CD14-positive monocyte (primary cell): Measurements from ENCODE around the gene XAB2. TPM values are rescaled to one million over a fixed set of nuclear protein-coding genes. Genes with fewer than 3 reads are reported as not detected.

Experiments
- DNase-seq, 3 donors: peaks; one replicate each; pipeline ENCODE4 v3.0.0-alpha.2; 2011 to 2022
- H2AFZ ChIP-seq: 2 replicates; pipeline ENCODE4 v1.6.0; 2012; ENCODE audit warnings: mild to moderate bottlenecking, low read depth, low read length, inconsistent platforms; ENCODE audit not compliant: insufficient read depth, poor library complexity, severe bottlenecking
- H3K27ac ChIP-seq, 2 donors: 1 replicate in 1 of 2; 2 replicates in 1 of 2; pipeline ENCODE4 v1.5.1; 2012 to 2013; ENCODE audit warnings: low read length in 2 of 2, control low read depth in 1 of 2, inconsistent platforms in 1 of 2, low read depth in 1 of 2, mild to moderate bottlenecking in 1 of 2
- H3K27me3 ChIP-seq, 2 donors: one replicate each; pipeline versions ENCODE4 v1.6.0 to v1.6.1; 2011 to 2013; ENCODE audit warnings: low read length in 2 of 2; ENCODE audit not compliant: control insufficient read depth in 2 of 2, insufficient read depth in 2 of 2
- H3K36me3 ChIP-seq, 2 donors: replicated peaks in 1 of 2; 1 replicate in 1 of 2; 2 replicates in 1 of 2; pipeline versions ENCODE4 v1.5.1 to v1.6.1; 2012 to 2013; ENCODE audit warnings: low read length in 2 of 2, control low read depth in 1 of 2, inconsistent platforms in 1 of 2, mild to moderate bottlenecking in 1 of 2; ENCODE audit not compliant: insufficient read depth in 2 of 2, control insufficient read depth in 1 of 2
- H3K4me1 ChIP-seq, 2 donors: 1 replicate in 1 of 2; 2 replicates in 1 of 2; pipeline versions ENCODE4 v1.5.1 to v1.6.1; 2012 to 2013; ENCODE audit warnings: low read length in 2 of 2, control low read depth in 1 of 2, inconsistent platforms in 1 of 2, mild to moderate bottlenecking in 1 of 2, moderate library complexity in 1 of 2; ENCODE audit not compliant: insufficient read depth in 2 of 2, control insufficient read depth in 1 of 2
- H3K4me2 ChIP-seq: replicated peaks from 2 replicates; pipeline ENCODE3; 2012; ENCODE audit warnings: low read length, moderate library complexity, mild to moderate bottlenecking; ENCODE audit not compliant: poor library complexity, severe bottlenecking; ENCODE audit errors: extremely low read depth
- H3K4me3 ChIP-seq, 3 experiments: fragments of 200-600 bp in 1 of 3; sonication (generic) in 1 of 3; replicated peaks in 1 of 3; 1 replicate in 2 of 3; 2 replicates in 1 of 3; pipeline ENCODE4 v1.5.1; 2011 to 2013; ENCODE audit warnings: low read length in 3 of 3, mild to moderate bottlenecking in 3 of 3, control low read depth in 2 of 3, low read depth in 2 of 3, inconsistent platforms in 1 of 3, moderate library complexity in 1 of 3
- H3K79me2 ChIP-seq: 2 replicates; pipeline ENCODE4 v1.6.0; 2012; ENCODE audit warnings: mild to moderate bottlenecking, control low read depth, inconsistent platforms, low read length, moderate library complexity; ENCODE audit not compliant: insufficient read depth
- H3K9ac ChIP-seq: 2 replicates; pipeline ENCODE4 v1.6.0; 2017; ENCODE audit warnings: low read length, mild to moderate bottlenecking; ENCODE audit not compliant: insufficient read depth, poor library complexity, severe bottlenecking
- H3K9me3 ChIP-seq, 2 donors: replicated peaks in 1 of 2; 1 replicate in 1 of 2; 2 replicates in 1 of 2; pipeline versions ENCODE4 v1.5.1 to v1.6.1; 2012 to 2013; ENCODE audit warnings: low read length in 2 of 2, control low read depth in 1 of 2; ENCODE audit not compliant: control insufficient read depth in 1 of 2, insufficient read depth in 1 of 2
- H4K20me1 ChIP-seq: 2 replicates; pipeline ENCODE4 v1.6.0; 2012; ENCODE audit warnings: mild to moderate bottlenecking, low read length, control low read depth, moderate library complexity; ENCODE audit not compliant: insufficient read depth
- H3K27ac Mint-ChIP-seq, 7 donors: one replicate each; pipeline ENCODE4 v1.8.0; 2020; ENCODE audit warnings: mild to moderate bottlenecking in 7 of 7, mixed read lengths in 7 of 7, moderate library complexity in 6 of 7, inconsistent platforms in 2 of 7
- H3K27me3 Mint-ChIP-seq, 3 donors: one replicate each; pipeline ENCODE4 v1.8.0; 2021 to 2022; ENCODE audit warnings: low read depth in 3 of 3, mild to moderate bottlenecking in 3 of 3, mixed read lengths in 3 of 3, moderate library complexity in 3 of 3, inconsistent platforms in 1 of 3
- H3K36me3 Mint-ChIP-seq, 2 donors: one replicate each; pipeline ENCODE4 v1.8.0; 2020; ENCODE audit warnings: mixed read lengths in 2 of 2, inconsistent platforms in 1 of 2, mild to moderate bottlenecking in 1 of 2
- H3K4me1 Mint-ChIP-seq: one replicate; pipeline ENCODE4 v1.8.0; 2020; ENCODE audit warnings: mild to moderate bottlenecking, mixed read lengths
- H3K4me3 Mint-ChIP-seq, 2 donors: one replicate each; pipeline ENCODE4 v1.8.0; 2020; ENCODE audit warnings: mild to moderate bottlenecking in 2 of 2, mixed read lengths in 2 of 2, moderate library complexity in 1 of 2
- H3K9me3 Mint-ChIP-seq, 7 donors: one replicate each; pipeline ENCODE4 v1.8.0; 2020 to 2022; ENCODE audit warnings: mixed read lengths in 7 of 7, mild to moderate bottlenecking in 6 of 7, moderate library complexity in 6 of 7, inconsistent platforms in 2 of 7
- CTCF ChIP-seq: fragments of 200-600 bp; IDR thresholded peaks from one replicate; pipeline ENCODE4 v1.8.0; 2022; ENCODE audit warnings: antibody characterized with exemption, mild to moderate bottlenecking
- WGBS: methylation state at CpG from one replicate; pipeline ENCODE4 v1.1.5; 2013; ENCODE audit warnings: missing lambda C conversion rate; ENCODE audit not compliant: insufficient coverage; 5-methylcytosine and 5-hydroxymethylcytosine counted together
- intact Hi-C, 2 donors: fragments of 100-400 bp; cut with micrococcal nuclease; formaldehyde crosslinking; loops; one replicate each; pipeline versions ENCODE4 v1.15.0 to v1.15.1; 2023
- polyA plus RNA-seq, 3 donors: library from polyadenylated mRNA; depleted of rRNA in 1 of 3; unstranded in 2 of 3; stranded (reverse) in 1 of 3; fragments of 300-500 nt in 2 of 3; fragments of >200 nt in 1 of 3; fragmentation: Illumina TruSeq in 2 of 3; gene quantifications; 1 replicate in 2 of 3; 2 replicates in 1 of 3; pipeline ENCODE4 v1.2.3, GENCODE V29; 2012 to 2021

Gene XAB2
- polyA plus RNA-seq, 3 donors: 4.6 to 55.7 (median 8.8) TPM

GRCh38 chr19:7614859-7615741 is 14.2 kb downstream of the XAB2 start:
- H3K36me3 Mint-ChIP-seq: peaks cover 22 to 26% of the 10 kb centered on the region in 2 donors
- H3K9ac ChIP-seq: no peak overlapping the region

More at GRCh38 chr19:7614859-7615741, 14.2 kb downstream of the XAB2 start:
- H3K4me1 ChIP-seq: peaks cover 0 to 14% of the 10 kb centered on the region in 2 donors
- TF ChIP-seq CTCF: no peak
- H2AFZ ChIP-seq: no peak overlapping the region
- intact Hi-C loops: no loop called here
- no peak overlapping the region for H3K4me2 ChIP-seq
- Mint-ChIP-seq H3K9me3 (peaks cover 0 to 7% (median 0%) of the 10 kb centered on the region in 7 donors), H3K4me1 (peaks cover 17% of the 10 kb centered on the region), H3K27ac (no peak overlapping the region), H3K27me3 (peaks cover 2 to 4% (median 2%) of the 10 kb centered on the region in 3 donors), H3K4me3 (no peak overlapping the region)
- 97% methylated on average over 32 of the region's 59 CpGs for WGBS
- no peaks in the 10 kb centered on the region for H4K20me1 ChIP-seq
- no peaks in the 10 kb centered on the region for H3K9me3 ChIP-seq
- no peak overlapping the region for H3K27ac ChIP-seq
- no peaks in the 10 kb centered on the region for H3K79me2 ChIP-seq
- no peaks in the 10 kb centered on the region for H3K27me3 ChIP-seq
- H3K4me3 ChIP-seq: no peak overlapping the region
- H3K36me3 ChIP-seq: peaks cover 10 to 20% of the 10 kb centered on the region in 2 donors
- DNase-seq: no peak
